ENCODE results near the gene GP1BB.

DNA sequence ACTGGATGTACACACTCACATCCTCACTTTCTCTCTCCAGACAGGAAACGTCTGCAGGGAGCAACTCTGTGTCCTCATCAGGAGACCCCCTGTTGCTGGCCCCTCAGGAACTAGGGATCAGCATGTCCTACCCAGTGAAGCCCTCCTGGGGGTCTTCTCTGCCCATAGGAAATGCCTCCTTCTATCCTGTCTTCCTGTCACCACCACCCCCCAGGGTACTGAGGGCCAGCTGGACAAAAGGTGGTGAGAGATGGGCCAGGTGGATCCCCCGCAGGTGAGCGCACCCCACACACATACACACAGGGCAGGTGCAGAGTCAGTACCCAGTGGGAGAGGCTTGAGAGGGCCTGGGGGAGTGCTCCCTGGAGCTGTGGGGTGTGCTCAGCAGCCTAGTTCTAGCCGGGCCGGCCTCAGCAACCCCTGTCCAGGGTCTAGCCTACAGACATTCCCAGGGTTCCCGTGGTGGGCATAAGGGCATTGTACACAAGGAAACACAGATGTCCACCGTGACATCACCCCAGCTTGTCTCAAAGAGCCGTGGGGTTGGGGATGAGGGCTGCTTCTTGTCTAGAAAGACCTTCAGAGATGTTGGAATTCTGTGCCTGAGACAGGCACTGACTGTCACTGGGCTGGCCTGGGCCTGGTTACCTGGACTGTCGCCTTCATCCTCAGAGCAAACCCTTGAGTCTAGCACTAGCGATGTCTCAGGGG is 9.2 kb downstream of the GP1BB start:
- TF ChIP-seq, protein P1, sequence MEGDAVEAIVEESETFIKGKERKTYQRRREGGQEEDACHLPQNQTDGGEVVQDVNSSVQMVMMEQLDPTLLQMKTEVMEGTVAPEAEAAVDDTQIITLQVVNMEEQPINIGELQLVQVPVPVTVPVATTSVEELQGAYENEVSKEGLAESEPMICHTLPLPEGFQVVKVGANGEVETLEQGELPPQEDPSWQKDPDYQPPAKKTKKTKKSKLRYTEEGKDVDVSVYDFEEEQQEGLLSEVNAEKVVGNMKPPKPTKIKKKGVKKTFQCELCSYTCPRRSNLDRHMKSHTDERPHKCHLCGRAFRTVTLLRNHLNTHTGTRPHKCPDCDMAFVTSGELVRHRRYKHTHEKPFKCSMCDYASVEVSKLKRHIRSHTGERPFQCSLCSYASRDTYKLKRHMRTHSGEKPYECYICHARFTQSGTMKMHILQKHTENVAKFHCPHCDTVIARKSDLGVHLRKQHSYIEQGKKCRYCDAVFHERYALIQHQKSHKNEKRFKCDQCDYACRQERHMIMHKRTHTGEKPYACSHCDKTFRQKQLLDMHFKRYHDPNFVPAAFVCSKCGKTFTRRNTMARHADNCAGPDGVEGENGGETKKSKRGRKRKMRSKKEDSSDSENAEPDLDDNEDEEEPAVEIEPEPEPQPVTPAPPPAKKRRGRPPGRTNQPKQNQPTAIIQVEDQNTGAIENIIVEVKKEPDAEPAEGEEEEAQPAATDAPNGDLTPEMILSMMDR (IDR thresholded peaks at IDR 0.05): no peak
- no peak for TF ChIP-seq EP300 (IDR thresholded peaks at IDR 0.05)
- TF ChIP-seq POLR2A (IDR thresholded peaks at IDR 0.05): no peak
- TF ChIP-seq POLR2AphosphoS5 (IDR thresholded peaks at IDR 0.05): no peak
